Ovary (tissue), 3 donors: Measurements from ENCODE around the gene ADAM12.

Source experiments
- EP300 ChIP-seq: sonication (generic); formaldehyde crosslinking; IDR thresholded peaks from one replicate; pipeline ENCODE4 v1.6.1; 2017; ENCODE audit warnings: antibody characterized with exemption
- TF ChIP-seq, protein P1 (sequence below), 3 donors: fragments of 450-650 bp in 2 of 3; fragments of 200-600 bp in 1 of 3; IDR thresholded peaks; one replicate each; pipeline versions ENCODE4 v1.5.1 to v1.8.0; 2016 to 2022; ENCODE audit warnings: antibody characterized with exemption in 3 of 3, mild to moderate bottlenecking in 1 of 3
- donor health status: DM: no; HTN: no; CAD: no.

DNA sequence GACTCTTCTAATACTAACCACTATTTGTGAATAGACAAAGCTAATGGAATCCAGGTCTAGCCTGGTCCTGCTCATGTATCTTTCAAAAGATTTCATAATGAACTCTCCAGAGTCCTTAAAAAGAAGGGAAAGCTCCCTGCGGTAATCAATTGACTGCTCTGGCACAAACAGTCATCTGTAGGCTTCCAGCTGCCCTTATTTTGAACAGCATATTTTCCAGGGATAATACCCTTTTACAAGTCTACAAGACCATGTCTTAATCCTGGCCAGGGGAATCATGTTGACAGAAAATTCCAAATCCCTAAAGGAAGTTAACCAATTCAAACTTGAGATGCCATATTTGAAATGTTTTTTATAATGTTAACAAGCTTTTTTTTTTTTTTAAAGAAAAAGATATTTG lies 34.6 kb downstream of the ADAM12 start:
- TF ChIP-seq, protein P1, sequence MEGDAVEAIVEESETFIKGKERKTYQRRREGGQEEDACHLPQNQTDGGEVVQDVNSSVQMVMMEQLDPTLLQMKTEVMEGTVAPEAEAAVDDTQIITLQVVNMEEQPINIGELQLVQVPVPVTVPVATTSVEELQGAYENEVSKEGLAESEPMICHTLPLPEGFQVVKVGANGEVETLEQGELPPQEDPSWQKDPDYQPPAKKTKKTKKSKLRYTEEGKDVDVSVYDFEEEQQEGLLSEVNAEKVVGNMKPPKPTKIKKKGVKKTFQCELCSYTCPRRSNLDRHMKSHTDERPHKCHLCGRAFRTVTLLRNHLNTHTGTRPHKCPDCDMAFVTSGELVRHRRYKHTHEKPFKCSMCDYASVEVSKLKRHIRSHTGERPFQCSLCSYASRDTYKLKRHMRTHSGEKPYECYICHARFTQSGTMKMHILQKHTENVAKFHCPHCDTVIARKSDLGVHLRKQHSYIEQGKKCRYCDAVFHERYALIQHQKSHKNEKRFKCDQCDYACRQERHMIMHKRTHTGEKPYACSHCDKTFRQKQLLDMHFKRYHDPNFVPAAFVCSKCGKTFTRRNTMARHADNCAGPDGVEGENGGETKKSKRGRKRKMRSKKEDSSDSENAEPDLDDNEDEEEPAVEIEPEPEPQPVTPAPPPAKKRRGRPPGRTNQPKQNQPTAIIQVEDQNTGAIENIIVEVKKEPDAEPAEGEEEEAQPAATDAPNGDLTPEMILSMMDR (IDR thresholded peaks at IDR 0.05): no peak
- no peak for TF ChIP-seq EP300
